PC-3 (cell line): ENCODE measurements around the gene ADGRG6.

ENCODE experiments used
- EZH2 ChIP-seq: fragments of 300-600 bp; sonication (generic); IDR thresholded peaks from one replicate; pipeline ENCODE4 v1.6.1; 2017; ENCODE audit warnings: antibody characterized with exemption, mild to moderate bottlenecking, low read length; ENCODE audit not compliant: unreplicated experiment
- TF ChIP-seq, protein P1 (sequence below): fragments of 300-600 bp; sonication (generic); conservative IDR thresholded peaks from 2 replicates; pipeline ENCODE4 v1.5.1; 2017; ENCODE audit warnings: antibody characterized with exemption, low read depth, mild to moderate bottlenecking, low read length

DNA sequence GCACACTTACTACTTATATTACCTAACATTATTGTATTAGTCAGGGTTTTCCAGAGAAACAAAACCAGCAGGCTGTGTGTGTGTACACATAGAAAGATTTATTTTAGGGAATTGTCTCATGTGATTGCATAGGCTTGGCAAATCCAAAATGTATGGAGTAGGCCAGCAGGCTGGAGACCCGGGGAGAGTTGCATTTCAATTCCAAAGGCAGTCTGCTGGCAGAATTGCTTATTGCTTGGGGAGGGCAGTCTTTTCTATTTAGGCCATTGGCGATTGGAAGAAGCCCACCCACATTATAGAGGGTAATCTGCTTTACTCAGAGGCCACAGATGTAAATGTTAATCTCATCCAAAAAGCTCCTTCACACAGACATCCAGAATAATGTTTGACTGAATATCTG, 157.0 kb downstream of the ADGRG6 start:
- TF ChIP-seq, protein P1, sequence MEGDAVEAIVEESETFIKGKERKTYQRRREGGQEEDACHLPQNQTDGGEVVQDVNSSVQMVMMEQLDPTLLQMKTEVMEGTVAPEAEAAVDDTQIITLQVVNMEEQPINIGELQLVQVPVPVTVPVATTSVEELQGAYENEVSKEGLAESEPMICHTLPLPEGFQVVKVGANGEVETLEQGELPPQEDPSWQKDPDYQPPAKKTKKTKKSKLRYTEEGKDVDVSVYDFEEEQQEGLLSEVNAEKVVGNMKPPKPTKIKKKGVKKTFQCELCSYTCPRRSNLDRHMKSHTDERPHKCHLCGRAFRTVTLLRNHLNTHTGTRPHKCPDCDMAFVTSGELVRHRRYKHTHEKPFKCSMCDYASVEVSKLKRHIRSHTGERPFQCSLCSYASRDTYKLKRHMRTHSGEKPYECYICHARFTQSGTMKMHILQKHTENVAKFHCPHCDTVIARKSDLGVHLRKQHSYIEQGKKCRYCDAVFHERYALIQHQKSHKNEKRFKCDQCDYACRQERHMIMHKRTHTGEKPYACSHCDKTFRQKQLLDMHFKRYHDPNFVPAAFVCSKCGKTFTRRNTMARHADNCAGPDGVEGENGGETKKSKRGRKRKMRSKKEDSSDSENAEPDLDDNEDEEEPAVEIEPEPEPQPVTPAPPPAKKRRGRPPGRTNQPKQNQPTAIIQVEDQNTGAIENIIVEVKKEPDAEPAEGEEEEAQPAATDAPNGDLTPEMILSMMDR = no peak
- no peak for TF ChIP-seq EZH2
